ENCODE data around the gene ST3GAL2.

The ST3GAL2 gene

GRCh38 chr16:70378869-70379493 lies 59.9 kb downstream of the ST3GAL2 start (continued):
- TF ChIP-seq TOX (CRISPR knock-in tag; IDR thresholded peaks at IDR 0.05; ENCODE audit: borderline replicate concordance) = no peak
- TF ChIP-seq SNAI2 (CRISPR knock-in tag; IDR thresholded peaks at IDR 0.05) = no peak
- TF ChIP-seq GLIS3 (CRISPR knock-in tag; IDR thresholded peaks at IDR 0.05) = no peak

GRCh38 chr16:70377782-70378181 lies 61.1 kb downstream of the ST3GAL2 start:
- TF ChIP-seq SNAI2 (CRISPR knock-in tag; IDR thresholded peaks at IDR 0.05) (no peak), GLIS3 (CRISPR knock-in tag; IDR thresholded peaks at IDR 0.05) (no peak)
- no peak for ATAC-seq

GRCh38 chr16:70375636-70376611 lies 63.0 kb downstream of the ST3GAL2 start:
- no peak for TF ChIP-seq TOX (CRISPR knock-in tag; IDR thresholded peaks at IDR 0.05; ENCODE audit: borderline replicate concordance)
- no peak for TF ChIP-seq ISL1 (CRISPR knock-in tag; IDR thresholded peaks at IDR 0.05)
- no peak for TF ChIP-seq GLIS3 (CRISPR knock-in tag; IDR thresholded peaks at IDR 0.05)
- no peak for TF ChIP-seq ARNTL (CRISPR knock-in tag; IDR thresholded peaks at IDR 0.05; ENCODE audit: borderline replicate concordance, low read depth)
- no peak for TF ChIP-seq ZNF70 (CRISPR knock-in tag; IDR thresholded peaks at IDR 0.05)
- no peak for TF ChIP-seq RARB (CRISPR knock-in tag; IDR thresholded peaks at IDR 0.05)
- no peak for TF ChIP-seq ZNF565 (CRISPR knock-in tag; conservative IDR thresholded peaks at IDR 0.05; ENCODE audit: low read depth)
- ATAC-seq = no peak

- ATAC-seq = no peak
These were observed 64.7 kb downstream of the ST3GAL2 start for GRCh38 chr16:70374213-70374612.

More at GRCh38 chr16:70374213-70374612, 64.7 kb downstream of the ST3GAL2 start:
- TF ChIP-seq ZC3H10 (CRISPR knock-in tag; IDR thresholded peaks at IDR 0.05) (no peak), PATZ1 (CRISPR knock-in tag; IDR thresholded peaks at IDR 0.05; ENCODE audit: borderline replicate concordance) (no peak), CSRNP3 (CRISPR knock-in tag; IDR thresholded peaks at IDR 0.05) (no peak), CSDC2 (CRISPR knock-in tag; IDR thresholded peaks at IDR 0.05) (no peak), GLIS3 (CRISPR knock-in tag; IDR thresholded peaks at IDR 0.05) (no peak), ZFP3 (CRISPR knock-in tag; IDR thresholded peaks at IDR 0.05) (no peak), ARNTL (CRISPR knock-in tag; IDR thresholded peaks at IDR 0.05; ENCODE audit: borderline replicate concordance, low read depth) (no peak), TSHZ2 (CRISPR knock-in tag; IDR thresholded peaks at IDR 0.05) (no peak), ZNF70 (CRISPR knock-in tag; IDR thresholded peaks at IDR 0.05) (no peak), OSR1 (CRISPR knock-in tag; IDR thresholded peaks at IDR 0.05) (no peak), PPARA (CRISPR knock-in tag; IDR thresholded peaks at IDR 0.05; ENCODE audit: borderline replicate concordance) (no peak), BACH2 (CRISPR knock-in tag; IDR thresholded peaks at IDR 0.05; ENCODE audit: borderline replicate concordance) (no peak)

Data from SK-N-SH treated with all-trans-retinoic acid at 6 μM for 48 hours (cell line).